Uterus (tissue), 2 donors: ENCODE measurements around the gene RET.

Experiments
- CTCF ChIP-seq, 4 experiments: fragments of 200-600 bp in 2 of 4; fragments of 450-650 bp in 2 of 4; sonication (generic) in 2 of 4; IDR thresholded peaks; one replicate each; pipeline ENCODE4 v1.5.1; 2016 to 2019; ENCODE audit warnings: antibody characterized with exemption in 4 of 4, mild to moderate bottlenecking in 2 of 4, moderate library complexity in 1 of 4
- POLR2A ChIP-seq, 2 donors: fragments of 450-650 bp; IDR thresholded peaks; one replicate each; pipeline ENCODE4 v1.6.1; 2016; ENCODE audit warnings: antibody characterized with exemption in 2 of 2, mild to moderate bottlenecking in 1 of 2, moderate library complexity in 1 of 2

GRCh38 chr10:43061331-43061730 is 15.5 kb upstream of the RET start:
- TF ChIP-seq CTCF (IDR thresholded peaks at IDR 0.05), result no peak
- no peak for TF ChIP-seq POLR2A (IDR thresholded peaks at IDR 0.05)
